HG02840 (cell line): ENCODE data around the gene RAI1.
"Not testable (repeated sequence)": the region's sequence is repeated elsewhere in the genome, so short reads cannot be mapped to it uniquely, and the experiment has no call there.

Experiments
- ATAC-seq: cut with Tn5 transposase; IDR thresholded peaks from one replicate; pipeline ENCODE4 v1.9.1; 2021; ENCODE audit warnings: mild to moderate bottlenecking, moderate library complexity, moderate number of reproducible peaks; ENCODE audit not compliant: unreplicated experiment, low FRiP score

The RAI1 gene

GRCh38 chr17:17664064-17664452 is 17.2 kb upstream of the RAI1 start:
- ATAC-seq = no peak

DNA sequence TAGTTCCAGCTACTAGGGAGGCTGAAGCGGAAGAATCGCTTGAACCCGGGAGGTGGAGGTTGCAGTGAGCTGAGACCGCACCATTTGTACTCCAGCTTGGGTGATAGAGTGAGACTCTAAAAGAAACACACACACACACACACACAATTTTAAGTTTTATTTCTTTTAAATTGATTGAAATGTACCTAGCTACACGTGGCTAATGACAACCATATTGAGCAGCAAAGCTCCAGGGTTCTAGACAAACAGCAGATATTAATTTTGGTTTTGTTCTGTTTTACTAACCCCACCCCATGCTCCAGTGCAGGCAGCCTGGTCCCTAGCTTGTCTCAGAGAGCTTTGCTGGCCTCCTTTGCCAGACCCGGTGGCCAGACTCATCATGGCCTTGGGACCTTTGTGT is 16.0 kb upstream of the RAI1 start:
- no peak for ATAC-seq

DNA sequence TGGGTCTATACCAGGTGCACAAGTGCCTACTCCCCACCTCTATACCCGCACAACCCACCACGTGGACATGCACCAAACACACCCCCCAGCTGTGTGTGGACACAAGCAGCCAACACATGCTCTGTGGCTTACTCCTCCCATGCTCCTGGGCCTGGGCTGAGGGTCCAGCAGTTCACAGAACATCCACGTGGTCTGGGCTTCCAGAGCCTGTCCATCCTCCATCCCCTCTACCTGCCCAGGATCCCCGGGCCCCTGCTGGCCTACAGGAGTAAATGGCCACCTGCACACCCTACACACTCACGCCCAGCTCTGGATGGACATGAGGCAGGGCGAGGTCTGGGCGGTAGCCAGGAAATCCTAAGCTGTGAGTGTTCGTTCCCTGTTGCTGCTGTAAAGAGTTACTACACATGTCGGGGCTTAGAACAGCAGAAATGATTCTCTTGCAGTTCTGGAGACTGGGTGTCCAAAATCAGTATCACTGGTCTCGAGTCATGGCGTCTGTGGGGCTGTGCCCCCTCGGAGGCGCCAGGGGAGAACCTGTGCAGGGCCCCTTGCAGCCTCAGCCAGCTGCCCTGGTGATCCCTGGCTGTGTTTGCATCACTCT is 15.0 kb upstream of the RAI1 start:
- ATAC-seq = no peak

- no peak for ATAC-seq
These were observed 14.0 kb upstream of the RAI1 start for GRCh38 chr17:17667231-17667630.

GRCh38 chr17:17667947-17668346 is 13.3 kb upstream of the RAI1 start:
- ATAC-seq = no peak

DNA sequence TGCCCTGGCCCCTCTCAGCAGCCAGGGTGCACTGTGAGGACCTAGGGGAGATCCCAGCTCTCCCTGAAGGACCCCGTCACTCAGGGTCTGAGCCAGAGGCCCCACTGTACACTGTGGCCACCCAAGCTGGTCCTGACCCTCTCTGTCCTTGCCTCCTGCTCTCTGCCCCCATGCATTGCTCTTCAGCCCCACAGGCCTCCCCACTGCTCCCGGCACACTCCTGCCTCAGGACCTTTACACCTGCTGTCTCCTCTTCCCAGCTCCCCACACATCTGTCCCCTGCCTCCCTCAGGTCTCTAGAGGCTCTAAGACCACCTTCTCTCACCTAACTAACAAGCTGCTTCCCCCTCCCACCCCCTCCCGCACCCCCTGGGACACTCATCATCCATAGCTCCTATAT is 12.9 kb upstream of the RAI1 start:
- ATAC-seq = no peak

GRCh38 chr17:17668775-17669579 is 12.3 kb upstream of the RAI1 start:
- ATAC-seq = no peak

- no peak for ATAC-seq
These were observed 11.6 kb upstream of the RAI1 start for GRCh38 chr17:17669580-17670235.

GRCh38 chr17:17670701-17671305 is 10.5 kb upstream of the RAI1 start:
- ATAC-seq = no peak

- ATAC-seq = no peak
These were observed 9.7 kb upstream of the RAI1 start for GRCh38 chr17:17671369-17672129.

DNA sequence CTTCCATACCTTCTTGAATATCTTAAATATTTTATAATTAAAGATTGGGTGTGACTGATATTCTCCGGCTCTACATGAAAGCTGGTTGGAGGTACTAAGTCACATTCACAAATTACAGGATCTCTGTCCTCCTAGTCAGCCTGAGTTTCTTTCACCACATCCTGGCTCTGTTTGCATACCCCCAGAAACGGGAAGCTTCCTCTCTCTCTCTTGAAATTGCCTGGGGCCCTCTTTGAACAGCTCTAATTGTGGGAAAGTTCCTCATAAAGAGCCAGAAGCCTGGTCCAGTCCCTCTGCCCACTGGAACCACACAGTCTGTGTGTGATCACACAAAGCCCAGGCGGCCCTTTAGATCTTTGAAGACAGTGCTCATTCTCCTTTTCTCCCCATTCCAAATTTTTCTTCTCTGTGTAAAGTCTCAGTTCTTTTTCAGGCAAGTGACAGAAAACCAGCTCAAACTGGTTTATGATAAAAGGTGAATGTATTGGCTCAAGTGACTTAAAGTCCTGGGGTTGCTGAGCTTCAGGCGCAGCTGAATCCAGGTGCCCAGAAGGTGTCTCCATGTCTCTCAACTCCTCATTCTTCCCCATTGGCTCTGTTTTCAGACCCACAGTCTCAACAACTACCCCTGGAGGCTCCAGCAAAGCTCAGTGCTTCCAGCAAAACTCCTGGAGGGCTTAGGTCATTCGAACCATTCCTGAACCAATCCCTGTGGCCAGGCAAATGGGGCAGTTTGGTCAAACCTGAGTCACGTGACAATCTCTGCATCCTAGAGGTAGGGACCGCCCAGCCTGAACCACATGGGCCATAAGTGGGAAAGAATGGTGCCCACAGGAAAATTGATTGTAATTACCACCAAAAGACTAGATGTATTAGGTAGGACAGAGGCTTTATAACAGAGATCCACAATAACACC is 8.5 kb upstream of the RAI1 start:
- no peak for ATAC-seq

GRCh38 chr17:17675416-17675815 is 5.8 kb upstream of the RAI1 start:
- ATAC-seq = no peak

DNA sequence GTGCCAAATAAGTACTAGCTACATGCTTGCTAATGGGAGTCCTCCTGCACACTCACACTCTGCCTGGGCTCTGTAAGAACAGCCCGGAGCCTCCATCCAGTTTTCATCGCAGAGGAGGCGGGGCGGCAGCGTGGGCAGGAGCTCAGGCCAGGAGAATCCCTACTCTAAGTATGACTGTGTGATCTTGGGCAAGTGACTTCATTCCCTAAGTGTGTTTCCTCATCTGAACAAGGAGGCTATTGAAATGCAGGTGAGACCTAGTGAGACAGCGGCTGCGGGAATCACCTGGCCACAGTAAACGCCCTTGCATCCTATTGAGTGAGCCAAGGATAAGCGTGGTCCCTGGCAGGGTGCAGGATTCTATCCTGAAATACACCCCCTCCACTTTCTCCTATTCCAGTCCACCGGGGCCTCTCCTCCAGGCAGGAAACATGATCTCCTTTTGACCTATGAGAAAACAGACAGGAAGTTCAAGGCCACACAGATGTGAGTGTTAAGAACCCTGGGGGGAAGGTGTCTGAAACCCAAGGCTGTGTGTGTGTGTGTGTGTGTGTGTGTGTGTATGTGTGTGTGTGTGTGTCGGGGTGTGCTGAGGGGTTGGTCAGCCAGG is 5.2 kb upstream of the RAI1 start:
- ATAC-seq = no peak

DNA sequence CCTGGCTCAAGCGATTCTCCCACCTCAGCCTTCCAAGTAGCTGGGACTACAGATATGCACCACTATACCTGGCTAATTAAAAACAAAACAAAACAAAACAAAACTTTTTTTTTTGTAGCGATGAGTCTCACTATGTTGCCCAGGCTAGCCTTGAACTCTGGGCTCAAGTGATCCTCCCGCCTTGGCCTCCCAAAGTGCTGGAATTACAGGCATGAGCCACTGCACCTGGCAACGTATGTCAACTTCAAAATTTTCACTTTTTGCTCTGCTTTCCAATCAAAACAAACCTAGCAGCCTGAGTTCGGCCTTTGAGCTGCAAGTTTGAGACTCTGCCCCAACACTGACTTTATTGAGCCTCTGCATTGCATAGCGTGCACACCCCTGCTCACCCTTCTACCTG is 4.5 kb upstream of the RAI1 start:
- no peak for ATAC-seq

GRCh38 chr17:17677299-17678040 is 3.8 kb upstream of the RAI1 start:
- no peak for ATAC-seq

- ATAC-seq = not testable (repeated sequence)
These were observed 3.1 kb upstream of the RAI1 start for GRCh38 chr17:17678063-17678699.

DNA sequence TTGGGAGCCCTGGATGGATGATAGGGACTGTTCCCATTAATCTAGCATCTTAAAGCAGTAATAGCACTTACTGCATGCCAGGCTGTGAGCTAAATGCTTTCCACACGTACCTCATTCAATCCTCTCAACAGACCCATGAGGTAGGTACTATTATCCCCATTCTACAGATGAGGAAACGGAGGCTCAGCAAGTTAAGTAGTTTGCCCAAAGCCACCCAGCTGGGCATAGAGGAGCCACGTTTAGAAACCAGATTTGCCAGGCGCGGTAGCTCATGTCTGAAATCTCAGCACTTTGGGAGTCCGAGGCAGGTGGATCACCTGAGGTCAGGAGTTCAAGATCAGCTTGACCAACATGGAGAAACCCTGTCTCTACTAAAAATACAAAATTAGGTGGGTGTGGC is 2.0 kb upstream of the RAI1 start:
- ATAC-seq = no peak

DNA sequence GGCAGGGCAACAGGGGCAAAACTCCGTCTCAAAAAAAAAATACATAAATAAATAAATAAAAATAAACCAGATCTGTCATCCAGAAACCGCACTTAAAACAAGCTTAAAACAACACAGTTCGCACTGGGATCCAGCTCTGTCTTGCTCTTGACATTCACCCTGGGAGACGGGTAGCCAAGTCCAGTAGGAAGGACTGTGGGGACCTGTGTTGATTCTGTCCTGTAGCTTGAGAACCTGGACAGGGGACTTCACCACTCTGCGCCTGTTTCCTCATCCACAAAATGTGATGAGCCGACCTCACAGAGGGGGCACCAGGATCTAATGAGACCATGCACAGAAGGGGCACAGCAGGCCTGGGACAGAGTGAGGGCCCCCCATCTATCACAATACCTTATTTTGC is 1.5 kb upstream of the RAI1 start:
- ATAC-seq = no peak
